GM12873 (cell line): ENCODE results near the gene GRIP1.

Source experiments
- TF ChIP-seq, protein P1 (sequence below): IDR thresholded peaks from 2 replicates; pipeline ENCODE4 v1.5.1; 2012; ENCODE audit warnings: low read depth, mild to moderate bottlenecking, moderate library complexity, low read length, control low read depth; ENCODE audit not compliant: insufficient read depth; ENCODE audit errors: missing control alignments

The GRIP1 gene

DNA sequence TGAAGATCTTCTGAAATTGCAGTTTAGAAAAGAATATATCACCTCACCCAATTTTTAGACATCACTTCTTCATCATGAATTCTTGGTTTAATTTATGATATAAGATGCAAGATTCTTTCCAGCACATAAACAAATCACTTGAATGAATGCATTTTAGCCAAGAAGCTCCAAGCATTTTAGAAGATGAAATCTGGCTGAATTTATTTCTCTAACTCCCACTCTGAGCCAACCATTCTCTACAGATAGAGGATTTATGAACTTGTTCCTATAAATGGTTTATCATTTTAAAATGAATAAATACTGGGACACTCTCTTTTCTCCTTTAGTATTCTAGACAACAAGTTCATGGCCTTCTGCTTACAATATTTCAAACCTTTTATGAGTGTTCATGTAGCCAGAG is 71.7 kb downstream of the GRIP1 start:
- TF ChIP-seq, protein P1, sequence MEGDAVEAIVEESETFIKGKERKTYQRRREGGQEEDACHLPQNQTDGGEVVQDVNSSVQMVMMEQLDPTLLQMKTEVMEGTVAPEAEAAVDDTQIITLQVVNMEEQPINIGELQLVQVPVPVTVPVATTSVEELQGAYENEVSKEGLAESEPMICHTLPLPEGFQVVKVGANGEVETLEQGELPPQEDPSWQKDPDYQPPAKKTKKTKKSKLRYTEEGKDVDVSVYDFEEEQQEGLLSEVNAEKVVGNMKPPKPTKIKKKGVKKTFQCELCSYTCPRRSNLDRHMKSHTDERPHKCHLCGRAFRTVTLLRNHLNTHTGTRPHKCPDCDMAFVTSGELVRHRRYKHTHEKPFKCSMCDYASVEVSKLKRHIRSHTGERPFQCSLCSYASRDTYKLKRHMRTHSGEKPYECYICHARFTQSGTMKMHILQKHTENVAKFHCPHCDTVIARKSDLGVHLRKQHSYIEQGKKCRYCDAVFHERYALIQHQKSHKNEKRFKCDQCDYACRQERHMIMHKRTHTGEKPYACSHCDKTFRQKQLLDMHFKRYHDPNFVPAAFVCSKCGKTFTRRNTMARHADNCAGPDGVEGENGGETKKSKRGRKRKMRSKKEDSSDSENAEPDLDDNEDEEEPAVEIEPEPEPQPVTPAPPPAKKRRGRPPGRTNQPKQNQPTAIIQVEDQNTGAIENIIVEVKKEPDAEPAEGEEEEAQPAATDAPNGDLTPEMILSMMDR, result no peak

DNA sequence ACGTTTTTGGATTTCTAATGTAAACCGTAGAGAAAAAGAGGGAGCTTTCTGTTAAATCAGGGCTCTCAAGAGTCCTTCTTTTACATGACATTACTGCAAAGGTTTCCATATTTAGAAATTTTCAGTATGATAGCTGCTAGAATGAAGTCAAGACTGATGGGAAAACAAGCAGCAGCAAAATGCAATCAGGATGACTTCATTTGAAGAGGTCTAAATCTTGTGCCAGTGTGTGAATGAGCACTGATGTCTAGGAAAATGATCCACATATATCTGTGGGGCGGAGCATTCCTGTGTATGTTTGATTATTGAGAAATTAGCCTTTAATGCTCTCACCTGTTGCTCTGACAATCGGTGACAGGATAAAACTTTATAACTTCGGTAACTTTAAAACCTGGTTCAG is 73.6 kb downstream of the GRIP1 start:
- TF ChIP-seq, protein P1, result no peak

DNA sequence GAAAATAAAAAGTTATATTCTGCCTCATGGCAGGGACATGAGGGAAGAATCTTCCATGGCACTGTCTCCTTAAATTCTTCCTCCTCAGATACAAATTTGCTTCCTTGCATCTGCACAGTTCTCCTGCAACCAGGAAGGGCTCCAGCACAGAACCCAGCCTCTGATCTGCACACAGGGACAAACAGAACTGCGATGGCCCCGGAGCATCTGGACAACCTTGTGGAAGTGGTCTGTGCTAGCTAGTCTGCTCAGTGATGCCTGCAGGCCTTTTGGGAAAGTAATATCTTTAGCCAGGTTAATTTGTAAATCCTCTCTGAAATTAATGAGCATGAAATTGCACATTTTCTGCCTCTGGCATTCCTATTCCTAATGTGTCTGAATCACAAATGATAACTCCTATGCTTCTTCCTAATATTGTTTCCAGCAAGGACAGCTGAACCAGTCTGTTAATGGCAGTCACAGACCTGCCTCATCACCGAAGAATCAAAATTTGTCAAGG is 74.8 kb downstream of the GRIP1 start:
- TF ChIP-seq, protein P1, result no peak

DNA sequence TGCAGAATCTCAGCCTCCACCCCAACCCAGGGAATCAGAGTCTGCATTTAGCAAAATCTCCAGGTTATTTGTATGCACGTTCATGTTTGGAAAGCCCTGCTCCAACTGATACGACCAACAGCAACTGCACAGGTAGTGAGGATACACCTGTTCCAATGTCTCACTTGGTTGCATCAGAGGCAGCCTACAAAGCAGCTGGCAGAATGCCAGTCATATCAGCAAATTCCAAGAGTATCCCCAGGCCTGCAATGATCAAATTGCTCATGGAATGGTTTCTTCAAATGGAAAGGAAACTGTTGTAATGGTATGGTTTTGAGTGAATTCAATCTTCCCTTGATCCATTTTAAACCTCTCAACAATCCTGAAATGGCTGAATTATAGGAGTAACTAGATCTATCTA is 75.4 kb downstream of the GRIP1 start:
- TF ChIP-seq, protein P1, result no peak

DNA sequence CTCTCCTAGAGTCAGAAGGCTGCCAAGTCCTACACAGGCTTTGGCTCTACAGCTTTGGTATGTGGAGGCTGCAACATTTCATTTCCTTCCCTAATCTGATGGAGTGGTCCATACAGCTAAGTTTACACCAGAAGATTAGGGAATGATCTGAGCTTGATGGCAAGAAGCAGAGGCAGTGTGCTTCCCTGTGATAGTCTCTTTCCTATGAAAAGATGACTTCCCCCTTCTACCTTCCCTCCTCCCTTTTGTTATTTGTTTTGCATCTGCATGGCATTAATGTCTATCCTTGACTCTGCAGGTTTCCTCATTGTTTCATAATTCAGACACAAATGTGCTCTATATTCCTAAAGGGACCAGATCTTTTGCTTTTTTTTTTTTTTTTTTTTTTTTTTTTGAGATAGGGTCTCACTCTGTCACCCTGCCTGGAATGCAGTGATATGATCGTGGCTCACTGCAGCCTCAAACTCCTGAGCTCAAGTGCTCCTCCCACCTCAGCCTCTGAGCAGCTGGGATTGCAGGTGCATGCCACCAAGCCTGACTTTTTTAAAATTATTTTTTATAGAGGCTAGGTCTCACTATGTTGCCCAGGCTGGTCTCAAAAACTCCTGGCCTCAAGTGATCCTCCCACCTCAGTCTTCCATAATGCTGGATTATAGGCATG is 76.3 kb downstream of the GRIP1 start:
- TF ChIP-seq, protein P1, result no peak

DNA sequence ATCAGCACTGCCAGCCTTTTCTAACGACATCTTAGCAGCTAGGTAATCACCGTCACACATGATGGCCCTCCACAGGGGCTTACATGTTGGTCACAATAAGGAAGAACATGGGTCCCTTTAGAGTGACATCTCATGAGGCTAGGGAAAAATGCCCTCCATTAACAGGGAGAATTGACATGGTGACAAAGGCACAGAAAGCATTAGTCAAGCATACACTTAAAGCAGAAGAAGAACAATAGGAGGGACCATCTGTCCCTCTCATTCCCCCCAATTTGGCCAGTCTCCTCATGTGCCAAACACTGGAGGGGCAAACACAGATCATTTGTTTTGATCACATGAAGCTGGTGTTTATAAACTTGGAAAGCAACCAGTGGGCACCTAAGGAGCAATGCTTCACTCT is 78.0 kb downstream of the GRIP1 start:
- TF ChIP-seq, protein P1, result no peak

DNA sequence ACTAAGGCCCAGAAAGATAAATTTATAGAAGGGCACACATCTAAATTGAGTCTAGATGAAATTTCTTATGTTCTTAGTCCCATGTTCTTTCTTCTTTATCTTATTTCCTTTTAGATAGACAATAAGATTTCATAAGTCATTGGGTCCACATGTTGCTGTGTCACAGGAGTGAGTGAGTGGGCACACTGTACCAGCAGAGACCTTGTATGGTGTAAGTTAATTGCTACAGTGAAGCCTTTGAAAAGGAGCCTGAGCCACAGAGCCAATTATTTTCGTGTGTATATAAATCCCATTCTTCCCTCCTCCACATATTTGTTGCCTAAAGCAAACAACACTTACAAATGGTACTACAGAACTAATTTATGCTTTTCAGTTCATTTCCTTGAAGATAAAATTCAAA is 79.1 kb downstream of the GRIP1 start:
- TF ChIP-seq, protein P1, result no peak
